B cell (primary cell): ENCODE measurements around the gene THSD4. TPM values are rescaled to one million over a fixed set of nuclear protein-coding genes. Genes with fewer than 3 reads are reported as not detected.

Experiments
- ATAC-seq: fragments of 200-7000 bp; cut with Tn5 transposase; one replicate; pipeline ENCODE4 v1.10.0; 2021; ENCODE audit warnings: low read depth, mild to moderate bottlenecking, moderate number of reproducible peaks, moderate library complexity
- CTCF ChIA-PET: fragments of 350-600 bp; sonication (Branson Sonifier 250); formaldehyde crosslinking; loops from one replicate; lab custom pipeline; 2021; ENCODE audit warnings: antibody characterized with exemption, inconsistent platforms; lab: Charles Lee
- POLR2A ChIA-PET: fragments of 350-600 bp; sonication (Branson Sonifier 250); formaldehyde crosslinking; loops from one replicate; lab custom pipeline; 2021; ENCODE audit warnings: antibody characterized with exemption; lab: Charles Lee
- DNase-seq: peaks from one replicate; pipeline ENCODE4 v3.0.0; 2013
- H2AFZ ChIP-seq: 2 replicates; pipeline ENCODE4 v1.6.1; 2012; ENCODE audit warnings: mild to moderate bottlenecking, low read depth, low read length; ENCODE audit not compliant: insufficient read depth, poor library complexity, severe bottlenecking
- H3K27ac ChIP-seq, 2 donors: 1 replicate in 1 of 2; 2 replicates in 1 of 2; pipeline ENCODE4 v1.5.1; 2012 to 2013; ENCODE audit warnings: low read length in 2 of 2, mild to moderate bottlenecking in 2 of 2, moderate library complexity in 1 of 2
- H3K27me3 ChIP-seq, 4 experiments: fragments of 200-600 bp in 1 of 4; sonication (generic) in 1 of 4; replicated peaks in 1 of 4; 1 replicate in 2 of 4; 2 replicates in 2 of 4; pipeline versions ENCODE4 v1.6.1 to v1.7.0; 2013 to 2016; ENCODE audit warnings: low read length in 3 of 4, mild to moderate bottlenecking in 2 of 4, mixed read lengths in 1 of 4, moderate library complexity in 1 of 4; ENCODE audit not compliant: insufficient read depth in 4 of 4, control insufficient read depth in 3 of 4; ENCODE audit errors: control extremely low read depth in 1 of 4
- H3K36me3 ChIP-seq, 2 experiments: replicated peaks in 1 of 2; 1 replicate in 1 of 2; 2 replicates in 1 of 2; pipeline versions ENCODE4 v1.6.1 to v1.7.1; 2013; ENCODE audit warnings: low read length in 1 of 2; ENCODE audit not compliant: insufficient read depth in 2 of 2, control insufficient read depth in 1 of 2; ENCODE audit errors: control extremely low read depth in 1 of 2, extremely low read depth in 1 of 2
- H3K4me1 ChIP-seq, 2 donors: fragments of 200-600 bp in 1 of 2; sonication (generic) in 1 of 2; 1 replicate in 1 of 2; 2 replicates in 1 of 2; pipeline versions ENCODE4 v1.5.1 to v1.6.1; 2013 to 2017; ENCODE audit warnings: low read length in 2 of 2; ENCODE audit not compliant: control insufficient read depth in 2 of 2, insufficient read depth in 2 of 2
- H3K4me2 ChIP-seq: replicated peaks from 2 replicates; pipeline ENCODE3; 2012; ENCODE audit warnings: mild to moderate bottlenecking, low read depth, low read length; ENCODE audit not compliant: poor library complexity, severe bottlenecking
- H3K4me3 ChIP-seq, 5 experiments: fragments of 200-600 bp in 1 of 5; sonication (generic) in 1 of 5; 1 replicate in 3 of 5; 2 replicates in 2 of 5; pipeline versions ENCODE4 v1.5.1 to v1.7.0; 2011 to 2016; ENCODE audit warnings: low read length in 4 of 5, mild to moderate bottlenecking in 4 of 5, low read depth in 2 of 5, control low read depth in 1 of 5, moderate library complexity in 1 of 5; ENCODE audit not compliant: insufficient read depth in 1 of 5; ENCODE audit errors: control extremely low read depth in 1 of 5, extremely low read depth in 1 of 5
- H3K79me2 ChIP-seq: fragments of 200-600 bp; sonication (generic); one replicate; pipeline ENCODE4 v1.6.0; 2016; ENCODE audit warnings: low read length; ENCODE audit not compliant: control insufficient read depth, insufficient read depth
- H3K9ac ChIP-seq: fragments of 200-600 bp; sonication (generic); 2 replicates; pipeline ENCODE4 v1.6.1; 2017; ENCODE audit warnings: mild to moderate bottlenecking, low read length, moderate library complexity
- H3K9me3 ChIP-seq, 3 donors: one replicate each; pipeline versions ENCODE4 v1.6.1 to v1.7.1; 2013; ENCODE audit warnings: low read length in 2 of 3; ENCODE audit not compliant: control insufficient read depth in 2 of 3, insufficient read depth in 1 of 3; ENCODE audit errors: control extremely low read depth in 1 of 3
- H4K20me1 ChIP-seq: 2 replicates; pipeline ENCODE4 v1.6.0; 2012; ENCODE audit warnings: mild to moderate bottlenecking, low read length; ENCODE audit not compliant: insufficient read depth, control insufficient read depth, poor library complexity, severe bottlenecking
- H3K27ac Mint-ChIP-seq: one replicate; pipeline ENCODE4 v1.8.0; 2021; ENCODE audit warnings: mixed read lengths
- H3K27me3 Mint-ChIP-seq: one replicate; pipeline ENCODE4 v1.8.0; 2021; ENCODE audit warnings: mixed read lengths
- H3K4me1 Mint-ChIP-seq: one replicate; pipeline ENCODE4 v1.8.0; 2021; ENCODE audit warnings: mixed read lengths
- H3K4me3 Mint-ChIP-seq: one replicate; pipeline ENCODE4 v1.8.0; 2021; ENCODE audit warnings: mixed read lengths
- H3K9me3 Mint-ChIP-seq: one replicate; pipeline ENCODE4 v1.8.0; 2022; ENCODE audit warnings: mixed read lengths; ENCODE audit not compliant: insufficient read depth
- CTCF ChIP-seq: fragments of 200-600 bp; IDR thresholded peaks from one replicate; pipeline ENCODE4 v1.8.0; 2022; ENCODE audit warnings: antibody characterized with exemption, mild to moderate bottlenecking
- EZH2 ChIP-seq: IDR thresholded peaks from 2 replicates; pipeline ENCODE4 v1.6.1; 2012; ENCODE audit warnings: borderline replicate concordance, low read depth, mild to moderate bottlenecking, moderate library complexity, low read length; ENCODE audit not compliant: insufficient read depth, poor library complexity, severe bottlenecking
- WGBS: methylation state at CpG from one replicate; pipeline ENCODE4 v1.1.5; 2013; ENCODE audit warnings: missing lambda C conversion rate; ENCODE audit not compliant: insufficient coverage; 5-methylcytosine and 5-hydroxymethylcytosine counted together
- intact Hi-C: fragments of 100-400 bp; cut with micrococcal nuclease; formaldehyde crosslinking; loops from one replicate; pipeline ENCODE4 v1.10.0; 2022
- polyA plus RNA-seq: library from polyadenylated mRNA; depleted of rRNA; stranded (reverse); fragments of >200 nt; gene quantifications from 2 replicates; pipeline ENCODE4 v1.2.3, GENCODE V29; 2012
- total RNA-seq, 2 donors: library from RNA; stranded (reverse); fragments of 120-200 nt in 1 of 2; gene quantifications; 1 replicate in 1 of 2; 2 replicates in 1 of 2; pipeline versions ENCODE4 v1.2.3 to v1.2.4, GENCODE V29; 2013 to 2022

The THSD4 gene
- total and polyA plus RNA-seq, 2 donors (not counting 1 experiment from before 2014, with no cell fraction given), result not detected

- no peak overlapping the region for H3K27ac ChIP-seq
- WGBS, result 60% methylated on average over 2 of the region's 5 CpGs
- H3K9me3 Mint-ChIP-seq, result no peaks in the 10 kb centered on the region
- intact Hi-C loops, result no loop called here
- H3K9me3 ChIP-seq, result no peaks in the 10 kb centered on the region
- H3K36me3 ChIP-seq, result no peaks in the 10 kb centered on the region
- no peak overlapping the region for H3K4me2 ChIP-seq
- H3K4me3 ChIP-seq, result no peak overlapping the region
- no peaks in the 10 kb centered on the region for H3K4me1 ChIP-seq
- H4K20me1 ChIP-seq, result no peaks in the 10 kb centered on the region
- TF ChIP-seq EZH2, result no peak
- no peak for TF ChIP-seq CTCF
- peaks cover 19% of the 10 kb centered on the region for H3K27me3 Mint-ChIP-seq
- H3K4me1 Mint-ChIP-seq, result no peaks in the 10 kb centered on the region
- no peaks in the 10 kb centered on the region for H3K27me3 ChIP-seq
- no peaks in the 10 kb centered on the region for H3K79me2 ChIP-seq
- POLR2A ChIA-PET, result no interaction called here
- CTCF ChIA-PET, result no interaction called here
- no peak overlapping the region for H3K4me3 Mint-ChIP-seq
- H3K9ac ChIP-seq, result no peak overlapping the region
- no peak overlapping the region for H3K27ac Mint-ChIP-seq
- no peak for DNase-seq
- H2AFZ ChIP-seq, result no peak overlapping the region
- no peak for ATAC-seq
Observed at GRCh38 chr15:71455878-71456277, 340.6 kb downstream of the THSD4 start.

DNA sequence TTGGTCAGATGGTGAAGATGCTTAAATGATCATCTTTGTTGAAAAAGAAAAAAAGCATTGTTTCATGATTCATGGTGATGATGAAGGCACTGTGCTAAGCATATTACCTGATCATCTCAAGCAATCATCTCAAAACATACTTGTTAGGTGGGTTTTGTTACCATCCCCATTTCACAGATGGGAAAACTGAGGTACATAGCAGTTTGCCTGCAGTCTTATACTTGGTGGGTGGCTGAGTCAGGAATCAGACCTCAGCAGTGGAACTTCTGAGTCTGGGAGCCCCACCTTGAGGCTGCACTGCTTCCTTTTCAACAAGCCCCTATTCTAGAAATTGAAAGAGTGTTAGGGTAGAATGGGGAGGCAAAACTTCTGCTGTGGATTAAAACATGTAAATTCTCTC, 341.1 kb downstream of the THSD4 start:
- no peaks in the 10 kb centered on the region for H3K79me2 ChIP-seq
- no peak overlapping the region for H3K4me2 ChIP-seq
- intact Hi-C loops, result no loop called here
- ATAC-seq, result no peak
- DNase-seq, result no peak
- H4K20me1 ChIP-seq, result no peaks in the 10 kb centered on the region
- no peaks in the 10 kb centered on the region for H3K4me1 ChIP-seq
- H3K4me3 ChIP-seq, result no peak overlapping the region
- TF ChIP-seq EZH2 (no peak), CTCF (no peak)
- ChIA-PET CTCF (no interaction called here), POLR2A (no interaction called here)
- H3K9ac ChIP-seq, result no peak overlapping the region
- no peaks in the 10 kb centered on the region for H3K9me3 ChIP-seq
- no peak overlapping the region for H2AFZ ChIP-seq
- no peak overlapping the region for H3K27ac ChIP-seq
- Mint-ChIP-seq H3K27me3 (peaks cover 19% of the 10 kb centered on the region), H3K9me3 (no peaks in the 10 kb centered on the region), H3K27ac (no peak overlapping the region), H3K4me3 (no peak overlapping the region), H3K4me1 (no peaks in the 10 kb centered on the region)
- no peaks in the 10 kb centered on the region for H3K27me3 ChIP-seq
- H3K36me3 ChIP-seq, result no peaks in the 10 kb centered on the region
